ENCODE results near the gene GPLD1. TPM values are rescaled to one million over a fixed set of nuclear protein-coding genes. Genes with fewer than 3 reads are reported as not detected.
A peak's percentile ranks its signal among the peaks of the same experiment; 100 is the strongest.

The GPLD1 gene
- total and polyA plus RNA-seq, 9 of the 15 experiments (the other 6 are each of a cell fraction or from before 2014, with no cell fraction given), result 0.11 to 1.3 (median 0.82) TPM

GRCh38 chr6:24494821-24495795 lies 5.7 kb upstream of the GPLD1 start, which contains the start of gene ALDH5A1:
Gene ALDH5A1, plus strand, starts transcription at chr6:24494969. Its CDS starts 28 bp downstream, at chr6:24494997.
- no peaks in the 10 kb centered on the region; the same call in 2 of the 3 replicates for H3K79me2 ChIP-seq (ENCODE audit: control insufficient read depth, insufficient read depth, low read length)
- H3K9ac ChIP-seq (ENCODE audit: insufficient read depth in 1 of 2, low read depth in 2 of 2, low read length in 2 of 2), result peak within 1 kb of the TSS; percentile 69 to 94
- in situ Hi-C loops (cut with MboI), result no loop called here
- WGBS (ENCODE audit: insufficient coverage, low coverage, missing lambda C conversion rate), result 17% methylated on average over 79 of the region's 93 CpGs
- H3K27me3 ChIP-seq (ENCODE audit: control insufficient read depth in 2 of 2, insufficient read depth in 2 of 2, low read length in 2 of 2), result no peaks in the 10 kb centered on the region
- no peaks in the 10 kb centered on the region; the same call in 2 of the 3 replicates for H3K36me3 ChIP-seq (ENCODE audit: control insufficient read depth, insufficient read depth, low read length)
- peaks cover 16 to 20% of the 10 kb centered on the region in 2 experiments; a peak in 4 of 5 replicates for H3K4me1 ChIP-seq (replicated peaks in 1 of 2; ENCODE audit: control insufficient read depth in 2 of 2, insufficient read depth in 2 of 2, low read length in 2 of 2)
- no peaks in the 10 kb centered on the region for H3K9me1 ChIP-seq (ENCODE audit: control insufficient read depth, insufficient read depth, low read length)
- POLR2A ChIA-PET, result interaction anchor here (0.7 to 3.4 kb wide), 9 partner anchors 9 to 108 kb away, joined by 3 to 9 read pairs (median 5); no protein-coding TSS in a partner anchor
- DNase-seq (ENCODE audit: extremely low read depth in 1 of 4, low spot score in 3 of 4) (peak; percentile 71 to 84 (median 74)), ATAC-seq (peak; percentile 83), FAIRE-seq (peak; percentile 55)
- H3K27ac ChIP-seq (ENCODE audit: extremely low read depth, low read depth, low read length), result peak within 1 kb of the TSS; percentile 67
- H4K20me1 ChIP-seq (replicated peaks; ENCODE audit: control insufficient read depth, insufficient read depth, low read length), result no peaks in the 10 kb centered on the region
- H3K4me2 ChIP-seq (ENCODE audit: insufficient read depth, low read length), result peak within 1 kb of the TSS; percentile 84
- peak within 1 kb of the TSS; percentile 64 for H2AFZ ChIP-seq (ENCODE audit: low read depth, low read length)
- no TSS peak for BruUV-seq (replicated peaks)
- intact Hi-C loops (cut with micrococcal nuclease), result no loop called here
- H3K9me3 ChIP-seq (replicated peaks; ENCODE audit: control insufficient read depth, insufficient read depth, low read depth, low read length), result peaks cover 4% of the 10 kb centered on the region
- CTCF ChIA-PET (ENCODE audit: low intra/inter-chr PET ratio), result no interaction called here
- H3K4me3 ChIP-seq, result peak within 1 kb of the TSS; percentile 54
- TF ChIP-seq MITF (IDR thresholded peaks at IDR 0.05) (no peak), TRIM24 (IDR thresholded peaks at IDR 0.05) (0 out of 4 replicates have a peak, but pooled peaks of 1 of the 2 experiments have one; percentile 26), ZMIZ1 (IDR thresholded peaks at IDR 0.05; ENCODE audit: low read depth in 2 of 2, low read length in 2 of 2) (no peak), CBFA2T2 (conservative IDR thresholded peaks at IDR 0.05) (no peak), ILK (tag; IDR thresholded peaks at IDR 0.05; ENCODE audit: borderline replicate concordance, low read depth) (no peak)
